ENCODE results near the gene CNPY3.
A peak's percentile ranks its signal among the peaks of the same experiment; 100 is the strongest.
"Not testable (repeated sequence)": the region's sequence is repeated elsewhere in the genome, so short reads cannot be mapped to it uniquely, and the experiment has no call there.

Gene CNPY3

GRCh38 chr6:42898891-42899361 is 30.4 kb upstream of the CNPY3 start:
- Histone ChIP-seq H3K4me3 (ENCODE audit: low read length) (no peak overlapping the region), H3K4me1 (ENCODE audit: control insufficient read depth, insufficient read depth, low read length) (peaks cover 2% of the 10 kb centered on the region), H3K9ac (ENCODE audit: low read length) (no peak overlapping the region), H3K36me3 (ENCODE audit: control insufficient read depth, insufficient read depth, low read length, severe bottlenecking) (no peaks in the 10 kb centered on the region), H3K27me3 (replicated peaks; ENCODE audit: control insufficient read depth, insufficient read depth, low read length) (no peaks in the 10 kb centered on the region), H3K9me3 (ENCODE audit: control insufficient read depth, low read length) (no peaks in the 10 kb centered on the region)
- DNase-seq (ENCODE audit: low read depth): peak; percentile 87

DNA sequence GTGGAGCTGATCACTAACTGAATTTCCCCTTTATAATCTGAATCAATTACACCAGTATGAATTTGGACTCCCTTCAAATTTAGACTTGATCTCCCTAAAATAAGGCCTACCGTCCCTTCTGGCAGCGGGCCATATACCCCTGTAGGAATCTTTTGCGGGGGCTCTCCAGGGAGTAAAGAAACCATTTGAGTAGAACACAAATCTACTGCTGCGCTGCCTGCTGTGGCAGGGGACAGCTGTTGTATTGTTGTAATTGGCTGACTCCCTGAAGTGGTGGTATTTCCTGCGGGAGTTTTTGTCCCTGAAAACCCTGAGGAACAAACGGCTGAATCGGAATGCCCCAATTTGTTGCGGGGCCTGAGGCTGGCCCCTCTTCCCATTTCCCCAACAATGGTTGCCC is 29.4 kb upstream of the CNPY3 start:
- DNase-seq (ENCODE audit: low read depth): no peak
- Histone ChIP-seq H3K4me1 (ENCODE audit: control insufficient read depth, insufficient read depth, low read length) (peaks cover 3% of the 10 kb centered on the region), H3K27me3 (replicated peaks; ENCODE audit: control insufficient read depth, insufficient read depth, low read length) (no peaks in the 10 kb centered on the region), H3K4me3 (ENCODE audit: low read length) (no peak overlapping the region), H3K9ac (ENCODE audit: low read length) (no peak overlapping the region), H3K9me3 (ENCODE audit: control insufficient read depth, low read length) (no peaks in the 10 kb centered on the region), H3K36me3 (ENCODE audit: control insufficient read depth, insufficient read depth, low read length, severe bottlenecking) (no peaks in the 10 kb centered on the region)

- Histone ChIP-seq H3K9ac (ENCODE audit: low read length) (peak overlapping the region; percentile 27), H3K36me3 (ENCODE audit: control insufficient read depth, insufficient read depth, low read length, severe bottlenecking) (no peaks in the 10 kb centered on the region), H3K4me3 (ENCODE audit: low read length) (no peak overlapping the region), H3K9me3 (ENCODE audit: control insufficient read depth, low read length) (no peaks in the 10 kb centered on the region), H3K27me3 (replicated peaks; ENCODE audit: control insufficient read depth, insufficient read depth, low read length) (no peaks in the 10 kb centered on the region), H3K4me1 (ENCODE audit: control insufficient read depth, insufficient read depth, low read length) (peaks cover 15% of the 10 kb centered on the region)
- peak; percentile 95 for DNase-seq (ENCODE audit: low read depth)
These were observed 27.7 kb upstream of the CNPY3 start for GRCh38 chr6:42901538-42901957.

- not testable (repeated sequence) for DNase-seq (ENCODE audit: low read depth)
These were observed 26.6 kb upstream of the CNPY3 start for GRCh38 chr6:42902429-42903263.

DNA sequence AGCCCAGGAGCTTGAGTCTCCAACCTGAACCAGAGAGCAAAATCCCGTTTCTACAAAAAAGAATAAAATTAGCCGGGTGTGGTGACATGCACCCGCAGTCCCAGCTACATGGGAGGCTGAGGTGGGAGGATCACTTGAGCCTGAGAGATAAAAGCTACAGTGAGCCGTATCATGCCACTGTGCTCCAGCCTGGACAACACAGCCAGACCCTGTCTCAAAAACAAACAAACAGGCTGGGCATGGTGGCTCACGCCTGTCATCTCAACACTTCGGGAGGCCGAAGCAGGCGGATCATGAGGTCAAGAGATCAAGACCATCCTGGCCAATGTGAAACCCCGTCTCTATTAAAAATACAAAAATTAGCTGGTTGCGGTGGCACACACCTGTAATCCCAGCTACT is 24.8 kb upstream of the CNPY3 start:
- no peak overlapping the region for H3K9ac ChIP-seq (ENCODE audit: low read length)
- H3K36me3 ChIP-seq (ENCODE audit: control insufficient read depth, insufficient read depth, low read length, severe bottlenecking): no peaks in the 10 kb centered on the region

More at GRCh38 chr6:42902429-42903263, 26.6 kb upstream of the CNPY3 start:
- H3K36me3 ChIP-seq (ENCODE audit: control insufficient read depth, insufficient read depth, low read length, severe bottlenecking); H3K27me3 ChIP-seq (replicated peaks; ENCODE audit: control insufficient read depth, insufficient read depth, low read length); H3K9ac ChIP-seq (ENCODE audit: low read length); H3K4me3 ChIP-seq (ENCODE audit: low read length); H3K9me3 ChIP-seq (ENCODE audit: control insufficient read depth, low read length): not testable (repeated sequence)
- peaks cover 15% of the 10 kb centered on the region for H3K4me1 ChIP-seq (ENCODE audit: control insufficient read depth, insufficient read depth, low read length)

GRCh38 chr6:42907336-42907735 is 21.9 kb upstream of the CNPY3 start:
- Histone ChIP-seq H3K9ac (ENCODE audit: low read length) (no peak overlapping the region), H3K4me3 (ENCODE audit: low read length) (no peak overlapping the region), H3K4me1 (ENCODE audit: control insufficient read depth, insufficient read depth, low read length) (peaks cover 13% of the 10 kb centered on the region), H3K27me3 (replicated peaks; ENCODE audit: control insufficient read depth, insufficient read depth, low read length) (no peaks in the 10 kb centered on the region), H3K36me3 (ENCODE audit: control insufficient read depth, insufficient read depth, low read length, severe bottlenecking) (no peaks in the 10 kb centered on the region), H3K9me3 (ENCODE audit: control insufficient read depth, low read length) (no peaks in the 10 kb centered on the region)
- DNase-seq (ENCODE audit: low read depth): no peak

More for the DNA sequence above, 24.8 kb upstream of the CNPY3 start:
- Histone ChIP-seq H3K9me3 (ENCODE audit: control insufficient read depth, low read length) (no peaks in the 10 kb centered on the region), H3K4me1 (ENCODE audit: control insufficient read depth, insufficient read depth, low read length) (peaks cover 13% of the 10 kb centered on the region), H3K4me3 (ENCODE audit: low read length) (no peak overlapping the region), H3K27me3 (replicated peaks; ENCODE audit: control insufficient read depth, insufficient read depth, low read length) (no peaks in the 10 kb centered on the region)
- no peak for DNase-seq (ENCODE audit: low read depth)

DNA sequence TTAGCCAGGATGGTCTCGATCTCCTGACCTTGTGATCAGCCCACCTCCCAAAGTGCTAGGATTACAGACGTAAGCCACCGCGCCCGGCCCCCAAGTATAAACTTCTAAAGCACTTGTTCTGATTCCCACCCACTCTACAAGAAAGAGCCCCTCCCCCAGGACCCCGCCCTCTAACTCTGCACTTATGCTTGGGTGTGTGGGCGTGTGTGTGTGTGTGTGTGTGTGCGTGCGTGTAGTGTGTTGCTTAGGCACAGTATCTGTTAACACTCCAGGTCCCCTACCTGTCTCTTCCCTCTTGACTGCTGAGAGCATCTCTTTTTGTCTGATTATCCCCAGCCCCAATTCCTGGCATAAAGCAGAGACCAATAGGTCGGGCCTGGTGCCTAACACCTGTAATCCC is 19.4 kb upstream of the CNPY3 start:
- H3K9me3 ChIP-seq (ENCODE audit: control insufficient read depth, low read length): no peaks in the 10 kb centered on the region
- H3K36me3 ChIP-seq (ENCODE audit: control insufficient read depth, insufficient read depth, low read length, severe bottlenecking): no peaks in the 10 kb centered on the region
- no peak for DNase-seq (ENCODE audit: low read depth)
- no peaks in the 10 kb centered on the region for H3K27me3 ChIP-seq (replicated peaks; ENCODE audit: control insufficient read depth, insufficient read depth, low read length)
- peaks cover 12% of the 10 kb centered on the region for H3K4me1 ChIP-seq (ENCODE audit: control insufficient read depth, insufficient read depth, low read length)
- no peak overlapping the region for H3K4me3 ChIP-seq (ENCODE audit: low read length)
- no peak overlapping the region for H3K9ac ChIP-seq (ENCODE audit: low read length)

- DNase-seq (ENCODE audit: low read depth): no peak
- Histone ChIP-seq H3K9me3 (ENCODE audit: control insufficient read depth, low read length) (no peaks in the 10 kb centered on the region), H3K4me1 (ENCODE audit: control insufficient read depth, insufficient read depth, low read length) (no peaks in the 10 kb centered on the region), H3K4me3 (ENCODE audit: low read length) (no peak overlapping the region), H3K27me3 (replicated peaks; ENCODE audit: control insufficient read depth, insufficient read depth, low read length) (no peaks in the 10 kb centered on the region), H3K9ac (ENCODE audit: low read length) (no peak overlapping the region), H3K36me3 (ENCODE audit: control insufficient read depth, insufficient read depth, low read length, severe bottlenecking) (no peaks in the 10 kb centered on the region)
These were observed 17.9 kb upstream of the CNPY3 start for GRCh38 chr6:42911171-42912021.

GRCh38 chr6:42914546-42914945 is 14.7 kb upstream of the CNPY3 start:
- H3K4me1 ChIP-seq (ENCODE audit: control insufficient read depth, insufficient read depth, low read length): peaks cover 1% of the 10 kb centered on the region

GRCh38 chr6:42915732-42916131 is 13.5 kb upstream of the CNPY3 start, which contains the start of gene PTCRA:
Gene PTCRA (plus strand): TSS chr6:42916053. CDS start chr6:42916070, 17 bp downstream.
- no peak within 1 kb of the TSS for H3K9ac ChIP-seq (ENCODE audit: low read length)
- H3K4me3 ChIP-seq (ENCODE audit: low read length): no peak within 1 kb of the TSS
- DNase-seq (ENCODE audit: low read depth): no peak
- H3K9me3 ChIP-seq (ENCODE audit: control insufficient read depth, low read length): no peaks in the 10 kb centered on the region
- H3K4me1 ChIP-seq (ENCODE audit: control insufficient read depth, insufficient read depth, low read length): peaks cover 5% of the 10 kb centered on the region
- no peaks in the 10 kb centered on the region for H3K27me3 ChIP-seq (replicated peaks; ENCODE audit: control insufficient read depth, insufficient read depth, low read length)
- H3K36me3 ChIP-seq (ENCODE audit: control insufficient read depth, insufficient read depth, low read length, severe bottlenecking): no peaks in the 10 kb centered on the region

More at GRCh38 chr6:42914546-42914945, 14.7 kb upstream of the CNPY3 start:
- Histone ChIP-seq H3K9ac (ENCODE audit: low read length) (no peak overlapping the region), H3K36me3 (ENCODE audit: control insufficient read depth, insufficient read depth, low read length, severe bottlenecking) (no peaks in the 10 kb centered on the region), H3K27me3 (replicated peaks; ENCODE audit: control insufficient read depth, insufficient read depth, low read length) (no peaks in the 10 kb centered on the region), H3K4me3 (ENCODE audit: low read length) (no peak overlapping the region), H3K9me3 (ENCODE audit: control insufficient read depth, low read length) (no peaks in the 10 kb centered on the region)
- DNase-seq (ENCODE audit: low read depth): no peak

DNA sequence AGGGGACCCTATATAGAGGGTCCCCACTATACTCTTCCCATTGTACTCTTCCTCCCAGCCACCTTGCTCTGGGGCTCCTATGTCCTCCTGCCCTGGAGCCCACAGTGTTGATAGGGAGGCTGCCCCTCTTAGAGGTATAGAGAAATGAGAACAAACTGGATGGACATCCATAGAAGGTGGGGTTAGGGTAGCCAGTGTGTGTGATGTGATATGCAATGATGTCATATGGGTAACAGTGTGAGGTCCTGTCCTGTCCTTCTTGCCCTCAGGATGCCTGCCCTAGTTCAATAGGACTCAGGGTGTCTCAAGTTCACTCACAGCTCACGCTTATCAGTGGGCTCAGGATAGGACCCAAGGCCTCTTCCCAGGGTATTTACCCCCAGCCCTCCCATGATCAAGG is 13.0 kb upstream of the CNPY3 start:
- no peak for DNase-seq (ENCODE audit: low read depth)
- H3K9me3 ChIP-seq (ENCODE audit: control insufficient read depth, low read length): no peaks in the 10 kb centered on the region
- H3K4me1 ChIP-seq (ENCODE audit: control insufficient read depth, insufficient read depth, low read length): peaks cover 5% of the 10 kb centered on the region
- H3K9ac ChIP-seq (ENCODE audit: low read length): no peak overlapping the region
- no peaks in the 10 kb centered on the region for H3K27me3 ChIP-seq (replicated peaks; ENCODE audit: control insufficient read depth, insufficient read depth, low read length)
- no peaks in the 10 kb centered on the region for H3K36me3 ChIP-seq (ENCODE audit: control insufficient read depth, insufficient read depth, low read length, severe bottlenecking)
- H3K4me3 ChIP-seq (ENCODE audit: low read length): no peak overlapping the region

Measured in adipocyte (in vitro differentiated cells).